ENCODE results near the gene CHST8. TPM values are rescaled to one million over a fixed set of nuclear protein-coding genes. Genes with fewer than 3 reads are reported as not detected.

CHST8 gene
- total RNA-seq, 1 donor from 2014 or later, result 0.96 TPM

GRCh38 chr19:33647146-33647545, 25.4 kb downstream of the CHST8 start:
- Mint-ChIP-seq H3K9me3 (no peaks in the 10 kb centered on the region), H3K4me3 (no peak overlapping the region)

DNA sequence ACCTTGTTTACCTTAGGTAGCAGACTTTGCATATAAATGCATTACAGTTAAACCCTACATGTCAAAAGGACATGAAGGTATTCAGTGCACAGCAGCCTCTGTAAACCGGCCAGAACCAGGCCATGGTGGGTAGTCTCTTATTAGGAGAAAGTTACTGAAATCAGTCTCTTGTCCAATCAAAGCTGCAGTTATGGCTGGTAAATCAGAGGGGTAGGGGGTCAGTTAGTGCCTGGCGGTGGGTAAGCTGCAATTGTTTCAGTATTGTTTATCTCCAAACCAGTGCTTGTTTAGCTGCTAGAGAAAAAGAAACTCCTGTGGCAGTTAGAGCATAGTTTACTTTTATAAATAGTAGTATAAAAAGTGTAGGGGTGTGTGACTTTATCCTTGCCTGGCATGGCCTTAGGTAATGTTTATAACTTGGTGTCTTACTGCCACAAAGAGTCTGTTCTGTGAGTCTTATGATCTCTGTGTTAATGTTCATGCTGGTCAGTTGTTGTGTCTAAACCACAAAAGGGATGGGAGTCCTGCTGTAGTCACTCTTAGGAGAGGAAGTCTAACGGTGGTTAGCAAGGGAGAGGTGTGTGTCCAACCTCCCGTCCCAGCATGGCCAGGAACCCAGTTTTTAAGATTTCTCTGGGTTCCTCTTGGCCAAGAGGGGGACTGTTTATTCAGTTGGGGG, 28.0 kb downstream of the CHST8 start:
- peaks cover 2% of the 10 kb centered on the region for H3K9me3 Mint-ChIP-seq
- H3K4me3 Mint-ChIP-seq, result no peak overlapping the region
- TF ChIP-seq CTCF (conservative IDR thresholded peaks at IDR 0.05), result no peak
- peaks cover 24% of the 10 kb centered on the region for H3K27me3 Mint-ChIP-seq (ENCODE audit: low read depth)
- H3K36me3 Mint-ChIP-seq (ENCODE audit: low read depth), result no peaks in the 10 kb centered on the region
- H3K4me1 Mint-ChIP-seq, result no peaks in the 10 kb centered on the region
- H3K27ac Mint-ChIP-seq (ENCODE audit: unreplicated experiment), result no peak overlapping the region
- no peak for DNase-seq (ENCODE audit: low read depth, low spot score)

More at GRCh38 chr19:33647146-33647545, 25.4 kb downstream of the CHST8 start:
- H3K4me1 Mint-ChIP-seq, result no peaks in the 10 kb centered on the region
- H3K27ac Mint-ChIP-seq (ENCODE audit: unreplicated experiment), result no peak overlapping the region
- H3K36me3 Mint-ChIP-seq (ENCODE audit: low read depth), result no peaks in the 10 kb centered on the region
- DNase-seq (ENCODE audit: low read depth, low spot score), result no peak
- no peak for TF ChIP-seq CTCF (conservative IDR thresholded peaks at IDR 0.05)
- H3K27me3 Mint-ChIP-seq (ENCODE audit: low read depth), result peaks cover 16% of the 10 kb centered on the region

GRCh38 chr19:33653684-33654083, 31.9 kb downstream of the CHST8 start:
- H3K36me3 Mint-ChIP-seq (ENCODE audit: low read depth), result no peaks in the 10 kb centered on the region
- peaks cover 2% of the 10 kb centered on the region for H3K9me3 Mint-ChIP-seq
- peaks cover 33% of the 10 kb centered on the region for H3K27me3 Mint-ChIP-seq (ENCODE audit: low read depth)
- H3K4me1 Mint-ChIP-seq, result no peaks in the 10 kb centered on the region
- no peak overlapping the region for H3K27ac Mint-ChIP-seq (ENCODE audit: unreplicated experiment)
- H3K4me3 Mint-ChIP-seq, result no peak overlapping the region
- no peak for DNase-seq (ENCODE audit: low read depth, low spot score)
- TF ChIP-seq CTCF (conservative IDR thresholded peaks at IDR 0.05), result no peak

- DNase-seq (ENCODE audit: low read depth, low spot score), result no peak
- Mint-ChIP-seq H3K27ac (ENCODE audit: unreplicated experiment) (no peak overlapping the region), H3K36me3 (ENCODE audit: low read depth) (no peaks in the 10 kb centered on the region), H3K4me1 (no peaks in the 10 kb centered on the region), H3K27me3 (ENCODE audit: low read depth) (peaks cover 29% of the 10 kb centered on the region), H3K9me3 (peaks cover 2% of the 10 kb centered on the region), H3K4me3 (no peak overlapping the region)
- no peak for TF ChIP-seq CTCF (conservative IDR thresholded peaks at IDR 0.05)
Observed at GRCh38 chr19:33654840-33655508, 33.2 kb downstream of the CHST8 start.

DNA sequence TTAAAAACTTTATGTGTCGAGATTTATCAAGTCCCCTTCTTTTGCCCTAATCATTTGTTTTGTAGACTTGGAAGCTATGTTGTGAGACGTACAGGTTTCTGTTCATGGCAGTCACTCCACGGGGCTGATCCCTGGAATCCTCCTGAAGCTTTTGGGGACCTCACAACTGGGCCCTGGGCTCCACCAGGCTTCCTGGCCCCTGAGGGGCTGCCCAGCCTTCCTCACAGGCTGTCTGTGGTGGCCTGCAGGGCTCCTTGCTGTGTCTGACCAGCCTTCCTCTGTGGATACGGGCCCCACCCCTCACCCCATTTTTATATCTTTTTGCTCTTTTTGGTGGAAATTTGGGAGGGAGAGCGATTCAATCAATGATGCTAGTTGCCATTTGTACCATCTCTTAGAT, 38.1 kb downstream of the CHST8 start:
- Mint-ChIP-seq H3K9me3 (no peaks in the 10 kb centered on the region), H3K4me3 (no peak overlapping the region)

More for the DNA sequence above, 38.1 kb downstream of the CHST8 start:
- H3K27me3 Mint-ChIP-seq (ENCODE audit: low read depth), result peaks cover 17% of the 10 kb centered on the region
- no peaks in the 10 kb centered on the region for H3K4me1 Mint-ChIP-seq
- H3K36me3 Mint-ChIP-seq (ENCODE audit: low read depth), result no peaks in the 10 kb centered on the region
- H3K27ac Mint-ChIP-seq (ENCODE audit: unreplicated experiment), result no peak overlapping the region
- no peak for DNase-seq (ENCODE audit: low read depth, low spot score)
- TF ChIP-seq CTCF (conservative IDR thresholded peaks at IDR 0.05), result no peak

Measured in neural crest cell (in vitro differentiated cells).